Vagina (tissue), 2 donors: ENCODE measurements around the gene SLC25A44. TPM values are rescaled to one million over a fixed set of nuclear protein-coding genes. Genes with fewer than 3 reads are reported as not detected.

ENCODE experiments used
- DNase-seq, 2 donors: peaks; one replicate each; pipeline ENCODE4 v3.0.0-alpha.2; 2017; ENCODE audit errors: extremely low spot score in 2 of 2
- H3K27ac ChIP-seq: fragments of 200-600 bp; sonication (generic); one replicate; pipeline ENCODE4 v1.5.1; 2019
- H3K27me3 ChIP-seq: fragments of 200-600 bp; sonication (generic); one replicate; pipeline ENCODE4 v1.5.1; 2019
- H3K36me3 ChIP-seq, 2 donors: fragments of 200-600 bp; sonication (generic); one replicate each; pipeline ENCODE4 v1.5.1; 2017 to 2019
- H3K4me1 ChIP-seq: fragments of 200-600 bp; sonication (generic); one replicate; pipeline ENCODE4 v1.5.1; 2019
- H3K4me3 ChIP-seq, 2 donors: fragments of 200-600 bp; sonication (generic); 1 replicate in 1 of 2; 2 replicates in 1 of 2; pipeline ENCODE4 v1.5.1; 2016 to 2019
- H3K9me3 ChIP-seq: fragments of 200-600 bp; sonication (generic); one replicate; pipeline ENCODE4 v1.5.1; 2019
- CTCF ChIP-seq, 3 experiments: fragments of 450-650 bp in 2 of 3; fragments of 200-600 bp in 1 of 3; sonication (generic) in 1 of 3; IDR thresholded peaks; one replicate each; pipeline ENCODE4 v1.5.1; 2017 to 2019; ENCODE audit warnings: antibody characterized with exemption in 3 of 3, mild to moderate bottlenecking in 2 of 3, moderate library complexity in 2 of 3
- POLR2A ChIP-seq, 2 donors: fragments of 450-650 bp; IDR thresholded peaks; one replicate each; pipeline ENCODE4 v1.6.1; 2017; ENCODE audit warnings: antibody characterized with exemption in 2 of 2, mild to moderate bottlenecking in 2 of 2, moderate library complexity in 2 of 2
- POLR2AphosphoS5 ChIP-seq, 2 donors: sonication (generic); formaldehyde crosslinking; IDR thresholded peaks; one replicate each; pipeline ENCODE4 v1.9.0; 2017; ENCODE audit warnings: antibody characterized with exemption in 2 of 2, mild to moderate bottlenecking in 2 of 2, low read depth in 1 of 2; ENCODE audit not compliant: insufficient read depth in 1 of 2
- intact Hi-C: fragments of 100-400 bp; cut with DNase I; formaldehyde crosslinking; loops from one replicate; pipeline ENCODE4 v1.15.1; 2023
- total RNA-seq: library from RNA; depleted of rRNA; stranded (reverse); fragments of >200 nt; gene quantifications from one replicate; pipeline ENCODE4 v1.2.3, GENCODE V29; 2016

The SLC25A44 gene
- total RNA-seq, 1 donor from 2014 or later = 14.0 TPM

DNA sequence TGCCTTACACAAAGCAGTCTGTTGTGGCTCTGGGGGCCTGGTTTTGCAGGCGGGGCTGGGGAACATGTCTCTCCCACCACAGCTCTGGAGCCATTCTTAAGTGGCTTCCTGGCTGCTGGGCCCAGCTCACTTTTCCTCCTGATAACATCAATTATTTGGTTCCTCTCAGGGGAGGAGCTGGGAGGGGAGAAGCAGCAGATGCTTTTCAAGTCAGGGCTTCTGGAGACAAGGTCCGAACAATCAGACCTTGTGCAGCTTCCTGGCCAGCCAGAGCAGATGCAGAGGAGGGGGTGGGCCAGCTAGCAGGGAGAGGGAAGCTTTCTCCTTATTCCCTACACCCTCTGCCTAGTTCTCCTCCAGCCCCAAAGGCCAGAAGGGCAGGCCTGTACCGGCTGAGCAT, 57.6 kb downstream of the SLC25A44 start:
- H3K9me3 ChIP-seq = no peaks in the 10 kb centered on the region
- H3K36me3 ChIP-seq = peaks cover 0 to 73% of the 10 kb centered on the region in 2 donors
- no peak overlapping the region for H3K27ac ChIP-seq
- peaks cover 17% of the 10 kb centered on the region for H3K4me1 ChIP-seq
- H3K27me3 ChIP-seq = no peaks in the 10 kb centered on the region
- no peak overlapping the region for H3K4me3 ChIP-seq
- intact Hi-C loops = no loop called here
- DNase-seq = no peak
- TF ChIP-seq POLR2A (IDR thresholded peaks at IDR 0.05) (no peak), POLR2AphosphoS5 (IDR thresholded peaks at IDR 0.05; ENCODE audit: insufficient read depth in 1 of 2, low read depth in 1 of 2) (no peak), CTCF (IDR thresholded peaks at IDR 0.05) (no peak)

- DNase-seq = no peak
- Histone ChIP-seq H3K4me3 (no peak overlapping the region), H3K36me3 (peaks cover 0 to 94% of the 10 kb centered on the region in 2 donors), H3K4me1 (no peaks in the 10 kb centered on the region), H3K27ac (no peak overlapping the region), H3K9me3 (no peaks in the 10 kb centered on the region), H3K27me3 (no peaks in the 10 kb centered on the region)
- no peak for TF ChIP-seq POLR2AphosphoS5 (IDR thresholded peaks at IDR 0.05; ENCODE audit: insufficient read depth in 1 of 2, low read depth in 1 of 2)
- no peak for TF ChIP-seq POLR2A (IDR thresholded peaks at IDR 0.05)
- TF ChIP-seq CTCF (IDR thresholded peaks at IDR 0.05) = no peak
- intact Hi-C loops = no loop called here
These were observed 59.7 kb downstream of the SLC25A44 start for GRCh38 chr1:156253634-156254033.

DNA sequence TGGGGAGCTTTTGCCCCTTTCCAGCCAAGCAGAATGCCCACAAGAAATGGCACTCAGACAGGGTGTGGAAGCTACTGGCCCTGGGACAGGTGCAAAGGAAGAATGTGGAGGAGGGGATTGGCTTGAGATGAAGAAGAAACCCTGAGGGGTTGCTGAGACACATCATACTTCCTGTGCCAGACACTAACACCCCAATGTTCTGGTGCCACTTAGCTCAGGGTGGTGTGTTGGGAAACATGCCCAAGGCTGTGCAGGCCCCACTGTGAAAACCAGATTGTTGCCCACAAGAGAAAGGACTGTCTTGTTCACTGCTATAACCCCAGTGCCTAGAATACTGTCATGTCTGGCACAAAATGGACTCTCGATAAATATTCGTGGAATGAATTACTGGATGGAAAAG, 63.8 kb downstream of the SLC25A44 start:
- Histone ChIP-seq H3K4me3 (no peak overlapping the region), H3K9me3 (no peaks in the 10 kb centered on the region), H3K27me3 (no peaks in the 10 kb centered on the region), H3K36me3 (peaks cover 0 to 90% of the 10 kb centered on the region in 2 donors), H3K4me1 (no peaks in the 10 kb centered on the region), H3K27ac (no peak overlapping the region)
- TF ChIP-seq POLR2A (IDR thresholded peaks at IDR 0.05) (no peak), POLR2AphosphoS5 (IDR thresholded peaks at IDR 0.05; ENCODE audit: insufficient read depth in 1 of 2, low read depth in 1 of 2) (no peak), CTCF (IDR thresholded peaks at IDR 0.05) (no peak)
- intact Hi-C loops = no loop called here
- DNase-seq = no peak

- TF ChIP-seq POLR2AphosphoS5 (IDR thresholded peaks at IDR 0.05; ENCODE audit: insufficient read depth in 1 of 2, low read depth in 1 of 2) (no peak), CTCF (IDR thresholded peaks at IDR 0.05) (no peak), POLR2A (IDR thresholded peaks at IDR 0.05) (no peak)
- no peak overlapping the region for H3K4me3 ChIP-seq
- no peak overlapping the region for H3K27ac ChIP-seq
- H3K9me3 ChIP-seq = no peaks in the 10 kb centered on the region
- intact Hi-C loops = no loop called here
- peaks cover 3 to 91% of the 10 kb centered on the region in 2 donors for H3K36me3 ChIP-seq
- H3K4me1 ChIP-seq = no peaks in the 10 kb centered on the region
- DNase-seq = no peak
- H3K27me3 ChIP-seq = no peaks in the 10 kb centered on the region
These were observed 65.0 kb downstream of the SLC25A44 start for GRCh38 chr1:156258859-156259258.

DNA sequence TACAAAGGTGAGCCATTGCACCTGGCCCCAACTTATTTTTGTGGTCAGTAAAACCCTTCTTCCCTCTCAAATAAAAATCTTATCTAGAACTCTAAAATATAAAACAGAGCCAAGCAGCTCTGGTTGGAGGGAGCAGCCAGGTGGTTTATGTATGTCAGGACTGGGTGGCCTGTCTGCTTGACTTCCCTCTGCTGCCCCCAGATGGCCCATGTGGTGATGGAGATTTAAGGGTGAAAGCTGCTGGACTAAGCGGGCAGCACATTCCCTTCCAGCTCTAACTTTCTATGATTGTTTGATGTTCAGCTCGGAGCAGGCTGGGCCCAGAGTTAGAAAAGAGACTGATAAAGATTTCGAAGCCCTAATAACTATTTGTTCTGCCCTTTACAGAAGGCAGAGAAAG, 65.9 kb downstream of the SLC25A44 start:
- TF ChIP-seq CTCF (IDR thresholded peaks at IDR 0.05) (no peak), POLR2A (IDR thresholded peaks at IDR 0.05) (no peak), POLR2AphosphoS5 (IDR thresholded peaks at IDR 0.05; ENCODE audit: insufficient read depth in 1 of 2, low read depth in 1 of 2) (no peak)
- no peak overlapping the region for H3K4me3 ChIP-seq

More for the DNA sequence above, 65.9 kb downstream of the SLC25A44 start:
- DNase-seq = no peak
- Histone ChIP-seq H3K36me3 (peaks cover 3 to 89% of the 10 kb centered on the region in 2 donors), H3K4me1 (no peaks in the 10 kb centered on the region), H3K27ac (no peak overlapping the region), H3K27me3 (no peaks in the 10 kb centered on the region), H3K9me3 (no peaks in the 10 kb centered on the region)
- intact Hi-C loops = no loop called here
